Lung (tissue), 12 donors: Measurements from ENCODE around the gene CDC5L. TPM values are rescaled to one million over a fixed set of nuclear protein-coding genes. Genes with fewer than 3 reads are reported as not detected.

Experiments used
- ATAC-seq: fragments of 200-7000 bp; cut with Tn5 transposase; one replicate; pipeline ENCODE4 v1.9.1; 2020; ENCODE audit warnings: moderate number of reproducible peaks; ENCODE audit not compliant: insufficient read depth, low FRiP score
- DNase-seq, 3 donors: peaks; one replicate each; pipeline ENCODE4 v3.0.0-alpha.2; 2013 to 2017
- H3K27ac ChIP-seq, 2 donors: one replicate each; pipeline ENCODE4 v1.5.1; 2013; ENCODE audit warnings: mild to moderate bottlenecking in 2 of 2, moderate library complexity in 2 of 2, control low read depth in 1 of 2, inconsistent platforms in 1 of 2, low read depth in 1 of 2, low read length in 1 of 2
- H3K27me3 ChIP-seq, 3 donors: one replicate each; pipeline ENCODE4 v1.5.1; 2013; ENCODE audit warnings: low read length in 2 of 3; ENCODE audit not compliant: control insufficient read depth in 3 of 3, insufficient read depth in 3 of 3
- H3K36me3 ChIP-seq, 4 donors: one replicate each; pipeline ENCODE4 v1.5.1; 2013; ENCODE audit warnings: low read length in 4 of 4, mild to moderate bottlenecking in 1 of 4, moderate library complexity in 1 of 4; ENCODE audit not compliant: control insufficient read depth in 4 of 4, insufficient read depth in 4 of 4
- H3K4me1 ChIP-seq, 5 donors: one replicate each; pipeline ENCODE4 v1.5.1; 2013; ENCODE audit warnings: low read length in 5 of 5, mild to moderate bottlenecking in 2 of 5, moderate library complexity in 1 of 5; ENCODE audit not compliant: control insufficient read depth in 5 of 5, insufficient read depth in 5 of 5
- H3K4me3 ChIP-seq: one replicate; pipeline ENCODE4 v1.5.1; 2013; ENCODE audit warnings: mild to moderate bottlenecking, control low read depth, moderate library complexity
- H3K9ac ChIP-seq, 2 donors: one replicate each; pipeline ENCODE4 v1.5.1; 2013; ENCODE audit warnings: low read length in 2 of 2, control low read depth in 1 of 2; ENCODE audit not compliant: insufficient read depth in 1 of 2
- H3K9me3 ChIP-seq, 4 donors: one replicate each; pipeline ENCODE4 v1.5.1; 2013; ENCODE audit warnings: low read length in 3 of 4, mild to moderate bottlenecking in 1 of 4, moderate library complexity in 1 of 4; ENCODE audit not compliant: control insufficient read depth in 4 of 4, insufficient read depth in 3 of 4
- WGBS, 2 donors: extraction: QIAGEN DNeasy Blood & Tissue Kit; methylation state at CpG; one replicate each; pipeline ENCODE4 v1.1.7; 2013; 5-methylcytosine and 5-hydroxymethylcytosine counted together
- polyA plus RNA-seq, 2 donors: library from polyadenylated mRNA; stranded (reverse); fragments of 200-250 nt; gene quantifications; one replicate each; pipeline ENCODE4 v1.2.1, GENCODE V29; 2013
- total RNA-seq, 2 donors: library from RNA; depleted of rRNA in 1 of 2; stranded (reverse); fragments of >200 nt in 1 of 2; gene quantifications; one replicate each; pipeline ENCODE4 v1.2.1, GENCODE V29; 2014 to 2021
- TF ChIP-seq, protein P1 (sequence below): IDR thresholded peaks from 2 replicates; pipeline ENCODE4 v1.5.1; 2012; ENCODE audit warnings: mild to moderate bottlenecking; ENCODE audit errors: control extremely low read depth, extremely low read depth
- donor health status: control.
- donor health status: control.
- donor health status: Bipolar disorder and iron deficiency.
- donor health status: healthy.
- donor health status: DM: yes; HTN: yes; CAD: no.

Gene CDC5L
- total and polyA plus RNA-seq, 4 donors = 5.1 to 26.8 (median 11.3) TPM

DNA sequence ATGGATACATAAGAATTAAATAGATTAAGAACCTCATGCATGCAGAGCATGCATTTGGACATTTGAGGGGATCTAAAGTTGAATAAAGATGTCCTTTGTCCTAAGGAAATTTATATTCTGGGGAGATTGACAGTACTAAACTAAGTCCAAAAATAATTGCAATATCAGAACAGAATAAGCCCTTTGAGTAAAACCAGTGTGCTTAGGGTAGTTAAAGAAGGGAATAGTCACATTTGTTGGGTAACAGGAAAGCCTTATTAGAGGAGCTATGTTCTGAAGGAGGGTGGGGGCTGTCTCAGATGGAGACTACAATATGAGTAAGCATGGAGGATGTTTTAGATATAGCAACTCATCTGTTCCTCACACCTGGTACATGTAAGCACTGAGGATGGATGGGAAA lies 35.8 kb downstream of the CDC5L start:
- Histone ChIP-seq H3K27ac (no peak overlapping the region), H3K4me3 (no peak overlapping the region), H3K27me3 (no peaks in the 10 kb centered on the region), H3K9me3 (no peaks in the 10 kb centered on the region), H3K36me3 (peaks cover 14 to 36% (median 28%) of the 10 kb centered on the region in 4 donors), H3K9ac (no peak overlapping the region), H3K4me1 (no peaks in the 10 kb centered on the region)
- no peak for ATAC-seq
- TF ChIP-seq, protein P1, sequence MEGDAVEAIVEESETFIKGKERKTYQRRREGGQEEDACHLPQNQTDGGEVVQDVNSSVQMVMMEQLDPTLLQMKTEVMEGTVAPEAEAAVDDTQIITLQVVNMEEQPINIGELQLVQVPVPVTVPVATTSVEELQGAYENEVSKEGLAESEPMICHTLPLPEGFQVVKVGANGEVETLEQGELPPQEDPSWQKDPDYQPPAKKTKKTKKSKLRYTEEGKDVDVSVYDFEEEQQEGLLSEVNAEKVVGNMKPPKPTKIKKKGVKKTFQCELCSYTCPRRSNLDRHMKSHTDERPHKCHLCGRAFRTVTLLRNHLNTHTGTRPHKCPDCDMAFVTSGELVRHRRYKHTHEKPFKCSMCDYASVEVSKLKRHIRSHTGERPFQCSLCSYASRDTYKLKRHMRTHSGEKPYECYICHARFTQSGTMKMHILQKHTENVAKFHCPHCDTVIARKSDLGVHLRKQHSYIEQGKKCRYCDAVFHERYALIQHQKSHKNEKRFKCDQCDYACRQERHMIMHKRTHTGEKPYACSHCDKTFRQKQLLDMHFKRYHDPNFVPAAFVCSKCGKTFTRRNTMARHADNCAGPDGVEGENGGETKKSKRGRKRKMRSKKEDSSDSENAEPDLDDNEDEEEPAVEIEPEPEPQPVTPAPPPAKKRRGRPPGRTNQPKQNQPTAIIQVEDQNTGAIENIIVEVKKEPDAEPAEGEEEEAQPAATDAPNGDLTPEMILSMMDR = no peak
- DNase-seq = no peak

DNA sequence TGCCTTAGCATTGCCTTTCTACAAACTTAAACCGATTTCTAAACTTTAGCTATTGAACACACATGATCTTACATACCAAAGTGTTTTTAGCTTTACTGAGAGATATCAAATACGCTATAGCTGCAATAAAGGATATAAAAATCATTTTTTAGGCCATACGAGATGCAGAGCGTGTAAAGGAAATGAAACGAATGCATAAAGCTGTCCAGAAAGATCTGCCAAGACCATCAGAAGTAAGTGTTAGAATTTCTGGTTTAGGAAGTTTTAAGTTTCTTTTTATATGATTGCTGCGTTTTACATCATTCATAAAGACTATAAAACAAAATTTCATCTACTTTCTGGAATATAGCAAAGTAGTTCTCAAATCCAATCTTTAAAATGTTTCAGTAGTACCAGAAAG lies 38.4 kb downstream of the CDC5L start:
- no peak overlapping the region for H3K9ac ChIP-seq
- H3K4me1 ChIP-seq = no peaks in the 10 kb centered on the region
- no peaks in the 10 kb centered on the region for H3K9me3 ChIP-seq
- ATAC-seq = no peak
- 95 to 97% methylated on average over 6 of the region's 6 CpGs for WGBS, 2 donors
- H3K36me3 ChIP-seq = peaks cover 15 to 32% (median 27%) of the 10 kb centered on the region in 4 donors
- H3K4me3 ChIP-seq = no peak overlapping the region
- H3K27ac ChIP-seq = no peak overlapping the region
- TF ChIP-seq, protein P1 = no peak
- no peak for DNase-seq
- no peaks in the 10 kb centered on the region for H3K27me3 ChIP-seq

DNA sequence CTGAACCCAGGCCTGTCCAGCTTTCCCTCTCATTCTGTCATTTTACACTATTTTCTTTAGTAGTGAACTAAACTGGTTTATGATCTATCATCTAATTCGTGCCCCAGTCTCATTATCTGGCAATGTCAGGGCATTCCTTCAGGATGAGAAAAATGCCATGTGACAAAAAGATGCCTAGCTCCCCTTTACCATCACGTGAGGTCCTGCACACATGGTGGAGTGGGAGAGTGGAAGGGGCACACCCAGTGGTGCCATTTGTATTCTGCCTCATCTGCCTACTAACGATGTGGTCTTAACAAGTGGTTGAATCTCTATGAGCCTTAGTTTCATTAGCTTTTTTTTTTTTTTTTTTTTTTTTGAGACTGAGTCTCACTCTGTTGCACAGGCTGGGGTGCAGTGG lies 41.2 kb downstream of the CDC5L start:
- Histone ChIP-seq H3K27me3 (no peaks in the 10 kb centered on the region), H3K9me3 (no peaks in the 10 kb centered on the region), H3K9ac (no peak overlapping the region), H3K27ac (no peak overlapping the region), H3K4me1 (peaks cover 0 to 9% (median 0%) of the 10 kb centered on the region in 5 donors), H3K36me3 (peaks cover 14 to 26% (median 17%) of the 10 kb centered on the region in 4 donors), H3K4me3 (no peak overlapping the region)
- ATAC-seq (no peak), DNase-seq (no peak)
- TF ChIP-seq, protein P1 = no peak
- WGBS, 2 donors = 90 to 94% methylated on average over 3 of the region's 3 CpGs

DNA sequence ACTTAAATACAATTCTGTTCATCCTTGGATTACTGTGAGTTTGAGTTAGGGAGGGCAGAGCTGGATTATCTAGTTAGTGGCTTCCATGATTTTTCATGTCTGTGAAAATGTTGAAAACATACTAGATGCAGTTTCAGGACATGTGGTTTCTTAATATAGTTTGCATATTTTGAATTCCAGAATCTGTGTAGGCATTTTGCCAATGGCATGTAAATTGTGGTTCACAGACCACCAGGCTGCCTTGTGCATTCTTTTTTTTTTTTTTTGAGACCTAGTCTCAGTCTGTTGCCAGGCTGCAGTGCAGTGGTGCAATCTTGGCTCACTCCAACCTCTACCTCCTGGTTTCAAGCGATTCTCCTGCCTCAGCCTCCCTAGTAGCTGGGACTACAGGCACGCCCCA lies 42.8 kb downstream of the CDC5L start:
- no peak overlapping the region for H3K9ac ChIP-seq
- WGBS, 2 donors = 87 to 98% methylated on average over 2 of the region's 2 CpGs

More for the DNA sequence above, 42.8 kb downstream of the CDC5L start:
- no peak overlapping the region for H3K27ac ChIP-seq
- peaks cover 0 to 9% (median 5%) of the 10 kb centered on the region in 5 donors for H3K4me1 ChIP-seq
- TF ChIP-seq, protein P1 = no peak
- H3K27me3 ChIP-seq = no peaks in the 10 kb centered on the region
- H3K36me3 ChIP-seq = peaks cover 11 to 18% (median 12%) of the 10 kb centered on the region in 4 donors
- ATAC-seq (no peak), DNase-seq (peak in 2 of 3 donors; percentile 21 to 35)
- no peak overlapping the region for H3K4me3 ChIP-seq
- no peaks in the 10 kb centered on the region for H3K9me3 ChIP-seq
